Psoas muscle (tissue), 8 donors: Measurements from ENCODE around the gene ZNF497. TPM values are rescaled to one million over a fixed set of nuclear protein-coding genes. Genes with fewer than 3 reads are reported as not detected.
"Not testable (repeated sequence)": the region's sequence is repeated elsewhere in the genome, so short reads cannot be mapped to it uniquely, and the experiment has no call there.

Experiments used
- ATAC-seq, 4 donors: fragments of 200-7000 bp; cut with Tn5 transposase; one replicate each; pipeline ENCODE4 v1.9.1; 2020; ENCODE audit warnings: moderate library complexity in 3 of 4, mild to moderate bottlenecking in 2 of 4
- DNase-seq, 2 donors: peaks; one replicate each; pipeline ENCODE4 v3.0.0-alpha.2; 2020
- H3K27ac ChIP-seq: fragments of 200-600 bp; one replicate; pipeline ENCODE4 v1.8.0; 2022
- H3K27me3 ChIP-seq, 3 donors: fragments of 200-600 bp in 1 of 3; one replicate each; pipeline versions ENCODE4 v1.6.1 to v1.8.0; 2013 to 2022; ENCODE audit warnings: low read length in 2 of 3, mild to moderate bottlenecking in 2 of 3, moderate library complexity in 1 of 3; ENCODE audit not compliant: insufficient read depth in 3 of 3
- H3K36me3 ChIP-seq, 2 donors: fragments of 200-600 bp in 1 of 2; one replicate each; pipeline versions ENCODE4 v1.6.1 to v1.8.0; 2013 to 2022; ENCODE audit warnings: low read depth in 1 of 2, mild to moderate bottlenecking in 1 of 2, moderate library complexity in 1 of 2; ENCODE audit not compliant: insufficient read depth in 1 of 2
- H3K4me1 ChIP-seq: fragments of 200-600 bp; one replicate; pipeline ENCODE4 v1.8.0; 2022
- H3K4me3 ChIP-seq: fragments of 200-600 bp; one replicate; pipeline ENCODE4 v1.8.0; 2022; ENCODE audit warnings: mild to moderate bottlenecking
- H3K9me3 ChIP-seq: fragments of 200-600 bp; one replicate; pipeline ENCODE4 v1.8.0; 2022
- CTCF ChIP-seq: fragments of 200-600 bp; IDR thresholded peaks from one replicate; pipeline ENCODE4 v1.8.0; 2022; ENCODE audit warnings: antibody characterized with exemption
- WGBS, 3 donors: extraction: QIAGEN DNeasy Blood & Tissue Kit; methylation state at CpG; one replicate each; pipeline versions ENCODE4 v1.1.6 to v1.1.7; 2013; 5-methylcytosine and 5-hydroxymethylcytosine counted together
- intact Hi-C, 2 donors: fragments of 100-400 bp; cut with DNase I; formaldehyde crosslinking; loops; one replicate each; pipeline versions ENCODE4 v1.11.0 to v1.14.2; 2022
- polyA plus RNA-seq, 3 donors: library from polyadenylated mRNA; stranded (reverse); fragments of 200-250 nt; gene quantifications; one replicate each; pipeline ENCODE4 v1.2.3, GENCODE V29; 2013
- total RNA-seq, 4 donors: library from RNA; stranded (reverse); fragmentation: NEBNext Ultra II Directional in 2 of 4; extraction: Animal tissue kit (Norgen Biotek cat#: 25700) in 2 of 4; gene quantifications; one replicate each; pipeline versions ENCODE4 v1.2.1 to v1.2.4, GENCODE V29; 2021 to 2023
- donor health status: healthy with polysubstance abuse.
- donor health status: DM: no; HTN: no; CAD: no; lungs with moderate emphysema.
- donor health status: Bipolar disorder and iron deficiency.
- donor health status: healthy.
- donor health status: DM: yes; HTN: yes; CAD: no.
- donor health status: DM: no; HTN: no; CAD: no.
- donor health status: DM: no; HTN: no; CAD: no.
- donor health status: DM: yes; HTN: yes; CAD: no.

Gene ZNF497
- total and polyA plus RNA-seq, 7 donors = 0.08 to 0.43 (median 0.25) TPM

GRCh38 chr19:58380037-58380661 is 17.6 kb upstream of the ZNF497 start:
- ATAC-seq (no peak), DNase-seq (peak in 1 of 2 donors; percentile 22)
- peaks cover 22% of the 10 kb centered on the region for H3K4me1 ChIP-seq
- intact Hi-C loops = no loop called here
- WGBS, 3 donors = 4 to 5% (median 5%) methylated on average over 24 of the region's 24 CpGs
- H3K4me3 ChIP-seq = peak overlapping the region; percentile 76
- peak overlapping the region; percentile 90 for H3K27ac ChIP-seq
- H3K27me3 ChIP-seq = no peaks in the 10 kb centered on the region
- TF ChIP-seq CTCF = no peak
- H3K9me3 ChIP-seq = no peaks in the 10 kb centered on the region
- H3K36me3 ChIP-seq = no peaks in the 10 kb centered on the region

- Histone ChIP-seq H3K4me1 (peaks cover 20% of the 10 kb centered on the region), H3K36me3 (no peaks in the 10 kb centered on the region), H3K27ac (no peak overlapping the region), H3K9me3 (no peaks in the 10 kb centered on the region), H3K4me3 (no peak overlapping the region), H3K27me3 (no peaks in the 10 kb centered on the region)
- ATAC-seq (no peak), DNase-seq (peak in 1 of 2 donors; percentile 41)
- 87 to 94% (median 89%) methylated on average over 6 of the region's 6 CpGs for WGBS, 3 donors
- intact Hi-C loops = no loop called here
- TF ChIP-seq CTCF = no peak
Observed at GRCh38 chr19:58379246-58379645, 16.7 kb upstream of the ZNF497 start.

- intact Hi-C loops = not testable (repeated sequence)
Observed at GRCh38 chr19:58376724-58377123, 14.2 kb upstream of the ZNF497 start.

GRCh38 chr19:58374200-58374599 is 11.6 kb upstream of the ZNF497 start:
- intact Hi-C loops = no loop called here
- 81 to 84% (median 84%) methylated on average over 4 of the region's 4 CpGs for WGBS, 3 donors
- peaks cover 5% of the 10 kb centered on the region for H3K4me1 ChIP-seq

More at GRCh38 chr19:58376724-58377123, 14.2 kb upstream of the ZNF497 start:
- H3K36me3 ChIP-seq, H3K9me3 ChIP-seq, H3K4me3 ChIP-seq, ATAC-seq, H3K27me3 ChIP-seq, H3K27ac ChIP-seq, DNase-seq: not testable (repeated sequence)
- peaks cover 15% of the 10 kb centered on the region for H3K4me1 ChIP-seq
- 69 to 77% (median 75%) methylated on average over 7 of the region's 7 CpGs for WGBS, 3 donors

More at GRCh38 chr19:58374200-58374599, 11.6 kb upstream of the ZNF497 start:
- Histone ChIP-seq H3K9me3 (no peaks in the 10 kb centered on the region), H3K27me3 (no peaks in the 10 kb centered on the region), H3K27ac (no peak overlapping the region), H3K36me3 (no peaks in the 10 kb centered on the region), H3K4me3 (no peak overlapping the region)
- ATAC-seq (no peak), DNase-seq (no peak)
- TF ChIP-seq CTCF = no peak
